Uterus (tissue), 4 donors: ENCODE data around the gene SLAMF7. TPM values are rescaled to one million over a fixed set of nuclear protein-coding genes. Genes with fewer than 3 reads are reported as not detected.
"Not testable (repeated sequence)": the region's sequence is repeated elsewhere in the genome, so short reads cannot be mapped to it uniquely, and the experiment has no call there.

Experiments
- DNase-seq, 2 donors: peaks; one replicate each; pipeline ENCODE4 v3.0.0-alpha.2; 2019 to 2020
- H3K27ac ChIP-seq, 2 donors: fragments of 200-600 bp; sonication (generic); 1 replicate in 1 of 2; 2 replicates in 1 of 2; pipeline ENCODE4 v1.5.1; 2016 to 2018
- H3K27me3 ChIP-seq, 2 donors: fragments of 200-600 bp; sonication (generic); one replicate each; pipeline ENCODE4 v1.5.1; 2018 to 2019; ENCODE audit warnings: control low read depth in 1 of 2
- H3K36me3 ChIP-seq, 2 donors: fragments of 200-600 bp; sonication (generic); one replicate each; pipeline ENCODE4 v1.5.1; 2019; ENCODE audit warnings: control low read depth in 1 of 2
- H3K4me1 ChIP-seq, 2 donors: fragments of 200-600 bp; sonication (generic); one replicate each; pipeline ENCODE4 v1.5.1; 2018 to 2019; ENCODE audit warnings: control low read depth in 1 of 2
- H3K4me3 ChIP-seq, 2 donors: fragments of 200-600 bp; sonication (generic); 1 replicate in 1 of 2; 2 replicates in 1 of 2; pipeline ENCODE4 v1.5.1; 2018 to 2019; ENCODE audit warnings: mild to moderate bottlenecking in 1 of 2
- H3K9me3 ChIP-seq, 2 donors: fragments of 200-600 bp; sonication (generic); one replicate each; pipeline ENCODE4 v1.5.1; 2019; ENCODE audit warnings: control low read depth in 1 of 2
- POLR2A ChIP-seq, 2 donors: fragments of 450-650 bp; IDR thresholded peaks; one replicate each; pipeline ENCODE4 v1.6.1; 2016; ENCODE audit warnings: antibody characterized with exemption in 2 of 2, mild to moderate bottlenecking in 1 of 2, moderate library complexity in 1 of 2
- intact Hi-C: fragments of 100-400 bp; cut with DNase I; formaldehyde crosslinking; loops from one replicate; pipeline ENCODE4 v1.15.1; 2023; ENCODE audit warnings: low total_unique reads
- total RNA-seq, 4 donors: library from RNA; depleted of rRNA in 3 of 4; stranded (reverse); fragments of >200 nt in 3 of 4; gene quantifications; one replicate each; pipeline versions ENCODE4 v1.1.0 to v1.2.4, GENCODE V29; 2014 to 2023
- TF ChIP-seq, protein P1 (sequence below), 4 experiments: fragments of 200-600 bp in 2 of 4; fragments of 450-650 bp in 2 of 4; sonication (generic) in 2 of 4; IDR thresholded peaks; one replicate each; pipeline ENCODE4 v1.5.1; 2016 to 2019; ENCODE audit warnings: antibody characterized with exemption in 4 of 4, mild to moderate bottlenecking in 2 of 4, moderate library complexity in 1 of 4
- donor health status: DM: yes; HTN: yes; CAD: no.

SLAMF7 gene
- total RNA-seq, 4 donors from 2014 or later: 0.76 to 1.6 TPM; not detected in 2

DNA sequence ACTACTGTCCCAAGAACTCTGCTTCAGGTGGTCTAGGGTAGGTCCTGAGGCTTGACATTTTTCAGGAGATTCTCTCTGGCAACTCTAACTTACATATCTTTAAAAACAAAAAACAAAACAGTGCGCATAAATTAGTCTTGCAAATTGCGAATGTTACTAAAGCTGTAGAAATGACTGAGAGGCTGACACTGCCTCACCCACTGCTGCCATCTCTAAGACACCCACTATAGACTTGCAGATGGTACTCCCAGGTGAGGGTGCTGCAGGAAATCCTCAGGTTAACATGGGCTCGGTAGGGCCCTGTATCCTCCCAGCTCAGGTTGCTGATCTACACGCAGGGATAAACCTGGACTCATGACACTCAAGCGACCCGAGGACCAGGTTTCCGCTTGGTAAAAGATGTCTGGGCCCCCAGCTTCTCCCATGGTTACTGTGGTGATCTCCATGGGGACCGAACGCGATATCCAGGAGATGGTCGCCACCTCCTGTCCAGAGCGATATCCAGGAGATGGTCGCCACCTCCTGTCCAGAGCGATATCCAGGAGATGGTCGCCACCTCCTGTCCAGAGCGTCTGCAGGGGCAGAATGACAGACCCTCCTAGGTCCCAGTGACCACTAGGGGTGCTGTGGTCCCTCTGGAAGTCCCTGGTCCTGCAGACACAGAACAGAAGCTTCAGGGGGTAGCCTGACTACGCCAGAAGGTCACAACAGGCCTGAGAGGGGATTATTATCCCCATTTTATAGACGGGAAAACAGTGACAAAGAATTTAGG is 40.8 kb downstream of the SLAMF7 start:
- no peaks in the 10 kb centered on the region for H3K27me3 ChIP-seq
- no peak overlapping the region for H3K4me3 ChIP-seq
- TF ChIP-seq, protein P1, sequence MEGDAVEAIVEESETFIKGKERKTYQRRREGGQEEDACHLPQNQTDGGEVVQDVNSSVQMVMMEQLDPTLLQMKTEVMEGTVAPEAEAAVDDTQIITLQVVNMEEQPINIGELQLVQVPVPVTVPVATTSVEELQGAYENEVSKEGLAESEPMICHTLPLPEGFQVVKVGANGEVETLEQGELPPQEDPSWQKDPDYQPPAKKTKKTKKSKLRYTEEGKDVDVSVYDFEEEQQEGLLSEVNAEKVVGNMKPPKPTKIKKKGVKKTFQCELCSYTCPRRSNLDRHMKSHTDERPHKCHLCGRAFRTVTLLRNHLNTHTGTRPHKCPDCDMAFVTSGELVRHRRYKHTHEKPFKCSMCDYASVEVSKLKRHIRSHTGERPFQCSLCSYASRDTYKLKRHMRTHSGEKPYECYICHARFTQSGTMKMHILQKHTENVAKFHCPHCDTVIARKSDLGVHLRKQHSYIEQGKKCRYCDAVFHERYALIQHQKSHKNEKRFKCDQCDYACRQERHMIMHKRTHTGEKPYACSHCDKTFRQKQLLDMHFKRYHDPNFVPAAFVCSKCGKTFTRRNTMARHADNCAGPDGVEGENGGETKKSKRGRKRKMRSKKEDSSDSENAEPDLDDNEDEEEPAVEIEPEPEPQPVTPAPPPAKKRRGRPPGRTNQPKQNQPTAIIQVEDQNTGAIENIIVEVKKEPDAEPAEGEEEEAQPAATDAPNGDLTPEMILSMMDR (IDR thresholded peaks at IDR 0.05): no peak
- no peak for TF ChIP-seq POLR2A (IDR thresholded peaks at IDR 0.05)
- no peaks in the 10 kb centered on the region for H3K36me3 ChIP-seq
- H3K4me1 ChIP-seq: no peaks in the 10 kb centered on the region
- intact Hi-C loops: no loop called here
- no peak for DNase-seq
- no peaks in the 10 kb centered on the region for H3K9me3 ChIP-seq
- no peak overlapping the region for H3K27ac ChIP-seq

- H3K36me3 ChIP-seq: no peaks in the 10 kb centered on the region
- no peak overlapping the region for H3K4me3 ChIP-seq
- no peak for DNase-seq
- H3K9me3 ChIP-seq: no peaks in the 10 kb centered on the region
- H3K27ac ChIP-seq: no peak overlapping the region
- H3K4me1 ChIP-seq: no peaks in the 10 kb centered on the region
- intact Hi-C loops: no loop called here
- no peaks in the 10 kb centered on the region for H3K27me3 ChIP-seq
- no peak for TF ChIP-seq POLR2A (IDR thresholded peaks at IDR 0.05)
- TF ChIP-seq, protein P1 (IDR thresholded peaks at IDR 0.05): no peak
These were observed 41.3 kb downstream of the SLAMF7 start for GRCh38 chr1:160780398-160780755.

- H3K27me3 ChIP-seq: no peaks in the 10 kb centered on the region
- intact Hi-C loops: no loop called here
- no peak overlapping the region for H3K4me3 ChIP-seq
- H3K27ac ChIP-seq: no peak overlapping the region
- H3K36me3 ChIP-seq: no peaks in the 10 kb centered on the region
- no peak for TF ChIP-seq POLR2A (IDR thresholded peaks at IDR 0.05)
- TF ChIP-seq, protein P1 (IDR thresholded peaks at IDR 0.05): no peak
- H3K9me3 ChIP-seq: no peaks in the 10 kb centered on the region
- H3K4me1 ChIP-seq: no peaks in the 10 kb centered on the region
- DNase-seq: no peak
These were observed 42.2 kb downstream of the SLAMF7 start for GRCh38 chr1:160781186-160781766.

DNA sequence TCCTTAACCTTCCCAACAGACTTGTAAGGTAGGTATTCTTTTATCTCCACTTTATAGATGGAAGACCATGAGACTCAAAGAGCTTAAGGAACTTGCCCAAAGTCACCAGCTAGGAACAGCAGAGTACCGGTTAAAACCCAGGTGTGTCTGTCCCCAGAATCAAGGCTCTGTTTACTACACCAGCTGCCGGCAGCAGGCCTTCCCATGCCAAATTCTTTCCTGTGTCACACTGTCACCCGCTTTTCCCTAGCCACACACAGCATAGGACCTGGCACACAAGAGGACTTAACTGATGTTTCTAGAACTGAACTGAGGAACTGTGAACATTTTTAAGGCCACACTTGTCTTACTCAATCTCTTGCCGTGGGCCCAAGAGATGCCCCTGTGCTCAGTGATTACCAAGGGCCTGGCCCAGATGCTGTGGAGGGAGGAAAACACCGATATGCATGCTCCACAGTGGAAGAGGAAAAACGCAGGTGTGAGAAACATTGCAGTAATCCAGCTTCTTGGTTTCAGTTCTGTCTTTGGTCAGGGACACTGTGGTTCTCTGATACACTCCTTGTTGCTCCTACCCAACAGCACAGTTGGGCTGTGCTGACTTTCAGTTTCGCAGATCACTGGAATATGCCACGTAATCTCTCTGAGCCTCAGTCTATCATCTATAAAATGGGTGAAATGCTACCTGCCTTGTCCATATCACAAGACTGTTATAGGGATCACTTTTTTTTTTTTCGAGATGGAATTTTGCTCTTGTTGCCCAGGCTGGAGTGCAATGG is 43.1 kb downstream of the SLAMF7 start:
- intact Hi-C loops: no loop called here
- H3K27ac ChIP-seq: no peak overlapping the region
- H3K4me3 ChIP-seq: no peak overlapping the region
- no peaks in the 10 kb centered on the region for H3K4me1 ChIP-seq
- no peak for DNase-seq
- no peaks in the 10 kb centered on the region for H3K27me3 ChIP-seq
- no peak for TF ChIP-seq POLR2A (IDR thresholded peaks at IDR 0.05)
- TF ChIP-seq, protein P1 (IDR thresholded peaks at IDR 0.05): no peak
- H3K36me3 ChIP-seq: no peaks in the 10 kb centered on the region
- H3K9me3 ChIP-seq: no peaks in the 10 kb centered on the region

DNA sequence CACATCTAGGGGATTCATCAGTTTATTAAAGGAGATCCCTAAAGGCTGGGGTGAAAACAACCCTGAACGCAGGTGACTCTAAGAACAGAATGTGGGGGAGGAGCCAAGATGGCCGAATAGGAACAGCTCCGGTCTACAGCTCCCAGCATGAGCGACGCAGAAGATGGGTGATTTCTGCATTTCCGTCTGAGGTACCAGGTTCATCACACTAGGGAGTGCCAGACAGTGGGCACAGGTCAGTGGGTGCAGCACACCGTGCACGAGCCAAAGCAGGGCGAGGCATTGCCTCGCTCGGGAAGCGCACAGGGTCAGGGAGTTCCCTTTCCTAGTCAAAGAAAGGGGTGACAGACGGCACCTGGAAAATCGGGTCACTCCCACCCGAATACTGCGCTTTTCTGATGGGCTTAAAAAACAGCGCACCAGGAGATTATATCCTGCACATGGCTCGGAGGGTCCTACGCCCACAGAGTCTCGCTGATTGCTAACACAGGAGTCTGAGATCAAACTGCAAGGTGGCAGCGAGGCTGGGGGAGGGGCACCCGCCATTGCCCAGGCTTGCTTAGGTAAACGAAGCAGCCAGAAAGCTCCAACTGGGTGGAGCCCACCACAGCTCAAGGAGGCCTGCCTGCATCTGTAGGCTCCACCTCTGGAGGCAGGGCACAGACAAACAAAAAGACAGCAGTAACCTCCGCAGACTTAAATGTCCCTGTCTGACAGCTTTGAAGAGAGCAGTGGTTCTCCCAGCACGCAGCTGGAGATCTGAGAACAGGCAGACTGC is 44.1 kb downstream of the SLAMF7 start:
- DNase-seq, H3K9me3 ChIP-seq, H3K4me1 ChIP-seq, intact Hi-C loops, H3K36me3 ChIP-seq, H3K4me3 ChIP-seq, H3K27ac ChIP-seq, H3K27me3 ChIP-seq: not testable (repeated sequence)
